LNCaP clone FGC (cell line): ENCODE measurements around the gene COL23A1.

Source experiments
- DNase-seq: peaks from one replicate; pipeline ENCODE4 v3.0.0-alpha.2; 2011; ENCODE audit warnings: low read depth
- H3K4me3 ChIP-seq: 2 replicates; pipeline ENCODE4 v1.5.1; 2011; ENCODE audit warnings: mild to moderate bottlenecking, low read depth, low read length, control low read depth
- CTCF ChIP-seq: IDR thresholded peaks from 2 replicates; pipeline ENCODE4 v1.5.1; 2012; ENCODE audit warnings: mild to moderate bottlenecking; ENCODE audit not compliant: control insufficient read depth, insufficient read depth; ENCODE audit errors: extremely low read depth

COL23A1 gene

DNA sequence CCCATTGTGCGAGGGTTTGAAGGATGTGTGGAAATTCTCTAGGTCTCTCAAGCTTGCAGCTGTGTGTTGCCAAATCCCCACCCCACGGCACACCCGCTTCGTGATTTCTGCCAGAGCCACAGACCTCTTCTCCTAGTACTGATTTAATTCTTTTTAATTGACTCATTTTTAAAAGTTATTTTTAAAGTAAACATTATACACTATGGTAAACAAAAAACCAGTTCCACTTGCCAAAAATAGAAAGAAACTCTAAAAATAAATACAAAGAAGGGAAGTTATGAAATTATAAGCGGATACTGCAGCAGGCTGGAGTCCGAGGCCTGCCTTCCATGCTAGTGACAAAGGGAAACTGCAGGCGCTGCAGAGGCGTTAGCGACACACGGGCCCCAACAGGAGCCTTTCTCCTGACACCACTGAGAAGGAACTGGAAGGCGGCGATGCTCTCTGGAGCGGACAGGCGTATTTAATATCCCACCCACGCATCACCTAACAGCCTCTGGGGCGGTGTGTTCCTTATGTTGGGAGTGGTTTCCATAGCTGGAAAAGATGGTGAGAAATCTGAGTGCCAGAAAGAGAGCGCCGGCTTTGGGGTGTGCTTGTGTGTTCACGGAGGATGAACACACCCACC lies 122.5 kb downstream of the COL23A1 start:
- TF ChIP-seq CTCF: no peak
- H3K4me3 ChIP-seq: no peak overlapping the region
- DNase-seq: no peak

GRCh38 chr5:178467205-178467567 lies 123.0 kb downstream of the COL23A1 start:
- no peak overlapping the region for H3K4me3 ChIP-seq
- TF ChIP-seq CTCF: no peak
- no peak for DNase-seq

- no peak overlapping the region for H3K4me3 ChIP-seq
- no peak for DNase-seq
- no peak for TF ChIP-seq CTCF
Measured at GRCh38 chr5:178466342-178466741, 123.9 kb downstream of the COL23A1 start.

DNA sequence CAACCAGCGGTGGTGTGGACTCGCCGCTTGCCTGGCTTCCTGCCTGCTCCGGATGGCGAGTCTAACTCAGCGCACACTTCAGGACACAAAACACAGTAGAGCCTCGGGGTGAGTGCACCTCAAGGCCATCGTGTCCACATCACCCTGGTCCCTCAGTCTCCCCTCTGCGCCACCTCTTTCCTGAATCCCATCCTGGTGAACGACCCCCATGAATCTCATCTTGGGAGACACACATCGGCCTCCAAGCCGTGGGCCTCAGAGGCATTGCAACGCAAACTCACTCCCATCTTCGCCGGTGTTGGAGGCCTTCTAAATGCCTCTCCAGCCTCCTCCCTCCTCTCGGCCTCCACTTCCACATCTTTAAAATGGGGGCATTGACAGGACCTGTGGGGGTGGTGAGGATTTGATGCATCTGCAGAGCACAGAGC lies 124.3 kb downstream of the COL23A1 start:
- DNase-seq: no peak

DNA sequence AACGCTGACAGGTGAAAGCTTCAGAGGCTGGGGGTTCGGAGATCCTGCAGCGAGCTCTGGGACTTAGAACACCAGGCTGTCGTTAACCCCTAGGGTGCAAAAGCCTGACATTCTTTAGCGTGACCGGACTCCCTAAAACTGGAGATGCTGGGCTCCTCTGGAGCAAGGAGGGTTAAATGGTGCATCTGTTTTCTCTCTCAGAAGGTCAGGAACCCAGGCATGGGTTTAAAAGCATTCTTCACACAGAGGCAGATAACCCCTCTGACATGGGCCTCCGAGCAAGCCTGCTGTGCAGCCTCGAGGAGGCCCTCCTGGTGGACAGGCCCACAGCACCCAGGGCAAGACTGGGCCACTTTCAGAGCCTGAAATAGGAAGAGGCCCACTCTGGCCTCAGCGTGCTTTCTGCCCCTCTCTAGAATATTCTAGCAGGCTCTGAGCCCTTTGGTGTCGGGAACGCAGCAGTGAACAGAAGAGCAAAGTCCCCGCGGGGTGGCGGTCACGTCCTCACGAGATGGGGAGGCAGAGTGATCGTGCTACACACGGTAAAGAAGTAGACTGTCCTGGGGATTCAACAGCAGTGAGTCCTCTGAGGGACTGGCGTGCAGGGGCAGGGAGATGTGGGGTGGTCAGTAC lies 124.8 kb downstream of the COL23A1 start:
- H3K4me3 ChIP-seq: no peak overlapping the region
- no peak for TF ChIP-seq CTCF
- DNase-seq: no peak

More for the DNA sequence above, 124.3 kb downstream of the COL23A1 start:
- TF ChIP-seq CTCF: no peak
- no peak overlapping the region for H3K4me3 ChIP-seq

- TF ChIP-seq CTCF: no peak
- no peak for DNase-seq
- H3K4me3 ChIP-seq: no peak overlapping the region
Measured at GRCh38 chr5:178464431-178465048, 125.7 kb downstream of the COL23A1 start.
